Right lobe of liver (tissue), 6 donors: ENCODE results near the gene CRYBG3. TPM values are rescaled to one million over a fixed set of nuclear protein-coding genes. Genes with fewer than 3 reads are reported as not detected.

ENCODE experiments used
- ATAC-seq, 4 donors: fragments of 200-7000 bp; cut with Tn5 transposase; one replicate each; pipeline ENCODE4 v1.9.1; 2020; ENCODE audit warnings: mild to moderate bottlenecking in 4 of 4, moderate library complexity in 4 of 4
- DNase-seq, 3 donors: peaks; one replicate each; pipeline ENCODE4 v3.0.0-alpha.2; 2020
- H3K27ac ChIP-seq, 3 donors: fragments of 200-600 bp; one replicate each; pipeline ENCODE4 v1.8.0; 2022
- H3K27me3 ChIP-seq, 2 donors: fragments of 200-600 bp; one replicate each; pipeline ENCODE4 v1.8.0; 2022
- H3K36me3 ChIP-seq, 4 donors: fragments of 200-600 bp; sonication (generic) in 1 of 4; one replicate each; pipeline versions ENCODE4 v1.5.1 to v1.8.0; 2017 to 2022; ENCODE audit warnings: control low read depth in 1 of 4
- H3K4me1 ChIP-seq, 4 donors: fragments of 200-600 bp; sonication (generic) in 1 of 4; one replicate each; pipeline versions ENCODE4 v1.5.1 to v1.8.0; 2017 to 2022; ENCODE audit warnings: control low read depth in 1 of 4
- H3K4me3 ChIP-seq, 3 donors: fragments of 200-600 bp; one replicate each; pipeline ENCODE4 v1.8.0; 2022
- H3K9me3 ChIP-seq, 4 donors: fragments of 200-600 bp; sonication (generic) in 1 of 4; one replicate each; pipeline versions ENCODE4 v1.5.1 to v1.8.0; 2017 to 2022; ENCODE audit warnings: control low read depth in 1 of 4
- CTCF ChIP-seq, 4 donors: fragments of 200-600 bp in 3 of 4; fragments of 450-650 bp in 1 of 4; IDR thresholded peaks; one replicate each; pipeline versions ENCODE4 v1.5.1 to v1.8.0; 2016 to 2022; ENCODE audit warnings: antibody characterized with exemption in 4 of 4, mild to moderate bottlenecking in 2 of 4
- POLR2A ChIP-seq: fragments of 450-650 bp; IDR thresholded peaks from one replicate; pipeline ENCODE4 v1.6.1; 2017; ENCODE audit warnings: antibody characterized with exemption, mild to moderate bottlenecking
- WGBS: methylation state at CpG from one replicate; pipeline ENCODE4 v1.1.6; 2018; ENCODE audit warnings: low coverage, low lambda C conversion rate; ENCODE audit not compliant: insufficient coverage; ENCODE audit errors: missing lambda C conversion rate; 5-methylcytosine and 5-hydroxymethylcytosine counted together
- intact Hi-C, 2 donors: fragments of 100-400 bp; cut with DNase I; formaldehyde crosslinking; loops; one replicate each; pipeline versions ENCODE4 v1.11.2 to v1.14.1; 2022
- total RNA-seq, 6 experiments: library from RNA; depleted of rRNA in 2 of 6; stranded (reverse); fragments of >200 nt in 2 of 6; fragmentation: NEBNext Ultra II Directional in 3 of 6; extraction: Animal tissue kit (Norgen Biotek cat#: 25700) in 3 of 6; gene quantifications; one replicate each; pipeline versions ENCODE4 v1.1.0 to v1.2.4, GENCODE V29; 2016 to 2023
- donor health status: DM: no; HTN: yes; CAD: no.
- donor health status: DM: no; HTN: no; CAD: no.
- donor health status: DM: no; HTN: no; CAD: no.
- donor health status: DM: no; HTN: yes; CAD: no.
- donor health status: DM: no; HTN: yes; CAD: no.

Gene CRYBG3
- total RNA-seq, 6 experiments from 2014 or later = 4.7 to 10.2 (median 5.0) TPM

- H3K27ac ChIP-seq = no peak overlapping the region
- no peaks in the 10 kb centered on the region for H3K36me3 ChIP-seq
- no peaks in the 10 kb centered on the region for H3K9me3 ChIP-seq
- TF ChIP-seq CTCF (IDR thresholded peaks at IDR 0.05) = no peak
- no peak for TF ChIP-seq POLR2A
- no peaks in the 10 kb centered on the region for H3K4me1 ChIP-seq
- no peaks in the 10 kb centered on the region for H3K27me3 ChIP-seq
- H3K4me3 ChIP-seq = no peak overlapping the region
- ATAC-seq (no peak), DNase-seq (no peak)
- intact Hi-C loops = no loop called here
- WGBS = 100% methylated on average over 3 of the region's 3 CpGs
Measured at GRCh38 chr3:97889814-97890213, 68.0 kb downstream of the CRYBG3 start.

- Histone ChIP-seq H3K36me3 (no peaks in the 10 kb centered on the region), H3K27ac (no peak overlapping the region), H3K4me1 (no peaks in the 10 kb centered on the region), H3K9me3 (no peaks in the 10 kb centered on the region), H3K4me3 (no peak overlapping the region), H3K27me3 (no peaks in the 10 kb centered on the region)
- ATAC-seq = no peak
- no peak for TF ChIP-seq CTCF (IDR thresholded peaks at IDR 0.05)
- TF ChIP-seq POLR2A = no peak
- WGBS = 71% methylated on average over 1 of the region's 1 CpG
- intact Hi-C loops = no loop called here
- no peak for DNase-seq
Measured at GRCh38 chr3:97892852-97893251, 71.0 kb downstream of the CRYBG3 start.

- H3K27ac ChIP-seq = no peak overlapping the region
- DNase-seq = no peak
- H3K4me3 ChIP-seq = no peak overlapping the region
- TF ChIP-seq POLR2A = no peak
- TF ChIP-seq CTCF (IDR thresholded peaks at IDR 0.05) = no peak
- H3K4me1 ChIP-seq = no peaks in the 10 kb centered on the region
- H3K27me3 ChIP-seq = no peaks in the 10 kb centered on the region
- no peak for ATAC-seq
- H3K9me3 ChIP-seq = no peaks in the 10 kb centered on the region
- no peaks in the 10 kb centered on the region for H3K36me3 ChIP-seq
- WGBS = 86% methylated on average over 3 of the region's 3 CpGs
- intact Hi-C loops = no loop called here
Measured at GRCh38 chr3:97895216-97895615, 73.4 kb downstream of the CRYBG3 start.

- DNase-seq (no peak), ATAC-seq (no peak)
- Histone ChIP-seq H3K9me3 (no peaks in the 10 kb centered on the region), H3K27me3 (no peaks in the 10 kb centered on the region), H3K4me1 (peaks cover 0 to 5% (median 0%) of the 10 kb centered on the region in 4 donors), H3K27ac (no peak overlapping the region), H3K36me3 (no peaks in the 10 kb centered on the region), H3K4me3 (no peak overlapping the region)
- TF ChIP-seq POLR2A = no peak
- no peak for TF ChIP-seq CTCF (IDR thresholded peaks at IDR 0.05)
- WGBS = 88% methylated on average over 1 of the region's 1 CpG
- intact Hi-C loops = no loop called here
Measured at GRCh38 chr3:97896129-97896528, 74.3 kb downstream of the CRYBG3 start.

GRCh38 chr3:97896547-97896946, 74.7 kb downstream of the CRYBG3 start:
- Histone ChIP-seq H3K27me3 (no peaks in the 10 kb centered on the region), H3K4me3 (no peak overlapping the region), H3K4me1 (peaks cover 0 to 9% (median 0%) of the 10 kb centered on the region in 4 donors), H3K9me3 (no peaks in the 10 kb centered on the region), H3K36me3 (no peaks in the 10 kb centered on the region), H3K27ac (no peak overlapping the region)
- intact Hi-C loops = no loop called here
- WGBS = 85% methylated on average over 3 of the region's 3 CpGs
- ATAC-seq (no peak), DNase-seq (no peak)
- TF ChIP-seq CTCF (IDR thresholded peaks at IDR 0.05) (no peak), POLR2A (no peak)
